HG03060 (cell line): Measurements from ENCODE around the gene MAGEB2.
"Not testable (repeated sequence)": the region's sequence is repeated elsewhere in the genome, so short reads cannot be mapped to it uniquely, and the experiment has no call there.

Source experiments
- ATAC-seq: cut with Tn5 transposase; IDR thresholded peaks from one replicate; pipeline ENCODE4 v1.9.1; 2021; ENCODE audit warnings: low read depth, moderate number of reproducible peaks; ENCODE audit not compliant: unreplicated experiment

The MAGEB2 gene, protein sequence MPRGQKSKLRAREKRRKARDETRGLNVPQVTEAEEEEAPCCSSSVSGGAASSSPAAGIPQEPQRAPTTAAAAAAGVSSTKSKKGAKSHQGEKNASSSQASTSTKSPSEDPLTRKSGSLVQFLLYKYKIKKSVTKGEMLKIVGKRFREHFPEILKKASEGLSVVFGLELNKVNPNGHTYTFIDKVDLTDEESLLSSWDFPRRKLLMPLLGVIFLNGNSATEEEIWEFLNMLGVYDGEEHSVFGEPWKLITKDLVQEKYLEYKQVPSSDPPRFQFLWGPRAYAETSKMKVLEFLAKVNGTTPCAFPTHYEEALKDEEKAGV

DNA sequence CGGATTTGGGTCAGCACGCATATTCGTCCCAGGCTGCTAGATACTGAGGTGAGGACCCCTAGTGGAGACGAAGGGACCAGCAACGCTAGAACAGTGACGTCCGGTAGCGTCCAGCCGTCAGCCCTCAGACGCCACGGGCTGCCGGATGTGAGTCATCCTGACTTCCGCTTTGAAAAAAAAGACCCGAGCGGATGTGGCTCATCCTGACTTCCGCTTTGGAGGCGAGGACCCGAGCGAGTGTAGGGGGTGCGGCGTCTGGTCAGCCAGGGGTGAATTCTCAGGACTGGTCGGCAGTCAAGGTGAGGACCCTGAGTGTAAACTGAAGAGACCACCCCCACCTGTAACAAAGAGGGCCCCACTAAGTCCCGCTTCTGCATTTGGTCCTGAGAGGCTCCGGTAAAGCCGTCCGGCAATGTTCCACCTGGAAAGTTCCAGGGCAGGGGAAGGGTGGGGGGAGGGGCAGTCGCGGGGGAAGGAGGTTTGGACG is at the start of gene MAGEB2:
MAGEB2 (plus strand) TSS at position 207 of the 487 bp plus-strand sequence. CDS start 3,018 bp downstream, outside the sequence.
- no peak for ATAC-seq

DNA sequence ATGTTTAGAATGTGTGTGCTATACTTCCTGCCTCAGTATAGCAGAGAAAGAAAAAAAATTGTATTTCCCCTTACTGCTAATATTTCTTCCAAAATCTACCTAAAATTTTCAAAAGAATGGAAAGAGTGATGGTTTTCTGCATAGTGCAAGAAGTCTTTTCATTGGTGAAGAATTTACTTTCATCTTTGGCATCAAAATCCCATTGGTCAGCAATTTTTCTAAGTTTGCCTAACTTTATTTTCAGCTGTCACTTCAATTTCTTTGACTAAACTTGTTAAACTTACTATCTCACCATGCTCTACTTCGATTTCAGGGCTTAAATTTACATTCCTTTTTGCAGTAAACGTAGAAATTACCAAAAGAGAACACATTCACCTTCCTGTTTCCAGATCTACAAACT is 44.5 kb upstream of the MAGEB2 start:
- no peak for ATAC-seq

DNA sequence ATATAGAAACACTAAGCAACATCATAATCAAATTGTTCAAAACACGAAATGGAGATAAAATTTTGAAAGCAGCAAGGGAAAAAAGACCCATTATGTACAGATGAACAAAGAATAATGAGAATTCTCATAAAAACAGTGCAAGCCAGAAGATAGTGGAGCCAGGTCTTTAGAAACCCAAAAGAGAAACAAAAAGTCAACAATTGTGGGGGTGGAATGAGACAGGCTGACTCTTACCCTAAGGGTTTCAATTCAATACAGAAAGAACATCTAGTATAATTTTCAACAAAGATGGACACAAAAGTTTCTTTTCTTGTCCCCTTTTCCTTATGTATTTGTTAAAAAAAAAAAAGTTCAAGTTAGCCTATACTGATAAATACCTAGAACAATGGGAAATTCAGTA is 34.0 kb upstream of the MAGEB2 start:
- ATAC-seq = no peak

DNA sequence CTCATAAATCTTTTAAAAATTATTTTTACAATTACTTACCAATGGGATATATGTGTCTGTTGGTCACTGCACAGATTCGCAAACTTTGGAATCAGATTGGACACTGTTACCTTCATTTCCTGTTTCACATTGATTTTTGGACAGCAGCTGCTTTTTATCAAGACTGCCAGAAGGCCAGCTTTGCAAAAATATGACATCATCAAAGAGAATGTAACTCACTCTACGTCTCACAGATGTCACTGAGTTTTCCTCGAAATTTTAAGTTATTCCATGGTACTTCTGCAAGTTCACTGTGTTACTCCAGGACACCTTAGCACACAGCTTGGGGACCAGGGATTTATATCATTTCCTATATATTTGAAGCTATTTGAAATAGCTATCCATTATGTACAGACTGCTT is 31.8 kb upstream of the MAGEB2 start:
- no peak for ATAC-seq

DNA sequence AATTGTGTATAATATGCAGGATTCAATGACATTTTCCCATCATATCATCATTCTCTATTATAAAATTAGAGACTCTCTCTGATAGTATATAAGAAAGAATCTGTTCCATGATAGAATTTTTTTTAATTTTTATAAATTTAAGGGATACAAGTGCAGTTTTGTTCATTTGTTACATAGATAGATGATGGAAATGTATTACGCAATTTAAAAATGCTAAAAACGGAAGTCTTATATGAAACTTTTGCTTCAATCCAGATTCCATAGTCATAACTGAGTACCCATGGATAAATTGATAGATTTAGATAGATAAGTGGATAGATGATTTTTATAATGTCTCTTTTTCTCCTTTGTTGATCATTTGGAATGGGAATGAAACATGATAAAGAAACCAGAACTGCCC is 24.9 kb upstream of the MAGEB2 start:
- no peak for ATAC-seq

DNA sequence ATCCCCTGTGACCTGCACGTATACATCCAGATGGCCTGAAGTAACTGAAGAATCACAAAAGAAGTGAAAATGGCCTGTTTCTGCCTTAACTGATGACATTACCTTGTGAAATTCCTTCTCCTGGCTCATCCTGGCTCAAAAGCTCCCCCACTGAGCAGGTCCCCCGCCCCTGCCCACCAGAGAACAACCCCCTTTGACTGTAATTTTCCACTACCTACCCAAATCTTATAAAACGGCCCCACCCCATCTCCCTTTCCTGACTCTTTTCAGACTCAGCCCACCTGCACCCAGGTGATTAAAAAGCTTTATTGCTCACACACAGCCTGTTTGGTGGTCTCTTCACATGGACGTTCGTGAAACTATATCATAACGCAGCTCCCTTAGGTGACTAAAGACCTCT is 21.5 kb upstream of the MAGEB2 start:
- not testable (repeated sequence) for ATAC-seq

DNA sequence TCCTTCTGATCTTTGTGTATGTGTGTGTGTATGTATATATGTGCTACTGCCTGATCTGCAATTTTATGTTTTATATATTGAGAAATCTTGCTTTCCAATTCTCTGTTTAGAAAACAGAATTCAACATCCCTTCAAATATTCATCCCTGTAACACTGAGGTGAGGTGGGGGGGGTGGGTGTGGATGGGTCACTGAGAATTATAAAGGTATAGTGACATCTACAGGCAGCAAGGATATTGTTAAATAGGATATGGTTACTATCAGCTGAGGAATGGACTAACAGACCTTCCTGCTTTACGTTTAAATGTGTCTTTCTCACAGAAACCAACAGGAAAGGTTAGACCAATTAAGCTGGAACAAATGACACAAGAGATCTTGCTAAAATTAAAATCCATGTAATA is 19.0 kb upstream of the MAGEB2 start:
- no peak for ATAC-seq

DNA sequence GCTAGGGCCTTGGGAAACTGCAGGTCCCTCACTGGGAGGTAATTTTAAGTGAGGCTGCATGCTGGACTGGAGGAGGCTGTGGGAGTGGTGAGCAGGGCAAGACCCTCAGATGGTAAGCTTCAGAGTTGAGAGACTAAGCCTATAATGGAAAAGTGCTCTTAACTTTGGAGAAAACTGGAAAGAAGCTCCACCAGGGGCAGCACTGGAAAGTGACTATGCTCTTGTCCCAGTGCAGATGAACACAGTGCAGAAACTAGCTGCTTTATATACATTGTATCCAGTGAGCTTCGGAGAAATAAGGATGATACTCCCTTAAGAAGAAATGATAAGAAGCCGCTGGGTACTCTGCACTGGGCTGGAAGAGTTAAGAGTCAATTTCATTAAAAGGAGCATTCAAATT is 3.2 kb upstream of the MAGEB2 start:
- ATAC-seq = no peak

DNA sequence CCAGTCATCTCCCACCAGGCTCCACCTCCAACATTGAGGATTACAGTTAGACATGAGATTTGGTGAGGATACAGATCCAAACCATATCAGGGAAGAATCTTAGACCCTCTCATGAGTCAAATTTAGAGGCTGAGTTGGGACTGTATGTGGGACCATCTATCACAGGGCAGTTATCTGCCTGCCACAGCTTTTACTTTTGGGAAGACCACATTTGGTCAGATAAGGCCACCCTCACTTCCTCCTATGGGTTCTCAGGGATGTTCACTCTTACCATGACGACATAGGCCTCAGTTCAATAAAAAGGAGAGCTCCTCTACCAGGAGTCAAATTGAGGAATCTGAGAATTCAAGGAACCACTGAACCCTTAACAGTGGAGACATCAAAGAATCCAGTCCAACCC is 2.1 kb downstream of the MAGEB2 start:
- no peak for ATAC-seq

DNA sequence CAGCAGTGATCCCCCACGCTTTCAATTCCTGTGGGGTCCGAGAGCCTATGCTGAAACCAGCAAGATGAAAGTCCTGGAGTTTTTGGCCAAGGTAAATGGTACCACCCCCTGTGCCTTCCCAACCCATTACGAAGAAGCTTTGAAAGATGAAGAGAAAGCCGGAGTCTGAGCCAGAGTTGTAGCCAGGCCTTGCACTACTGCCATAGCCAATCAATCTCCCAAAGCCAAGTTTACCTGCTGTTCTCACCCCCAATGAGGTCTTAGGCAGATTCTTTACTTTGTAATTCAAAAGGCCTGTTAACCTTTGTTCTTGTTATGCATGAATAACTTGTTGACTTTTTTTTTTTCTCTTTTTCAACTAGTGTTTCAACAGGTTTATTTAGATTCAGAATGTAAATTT is 4.0 kb downstream of the MAGEB2 start:
- no peak for ATAC-seq

DNA sequence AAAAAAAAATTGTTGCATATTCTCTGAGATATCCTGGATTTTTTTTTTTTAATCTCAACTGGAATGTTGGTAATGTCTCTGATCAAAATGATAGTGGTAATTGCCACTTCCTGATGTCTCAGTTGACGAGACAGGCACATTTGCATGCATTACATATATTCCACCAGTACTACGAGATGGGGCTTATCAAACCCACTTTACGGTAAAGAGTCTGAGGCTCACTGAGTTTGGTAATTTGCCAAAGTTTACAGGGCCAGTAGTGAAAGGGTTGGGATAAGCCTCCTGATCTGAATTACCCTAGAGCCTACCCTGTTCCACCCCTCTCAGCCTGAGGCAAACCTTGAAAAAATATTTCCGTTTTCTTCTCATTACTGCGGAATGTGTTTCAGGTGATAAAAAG is 5.3 kb downstream of the MAGEB2 start:
- no peak for ATAC-seq

DNA sequence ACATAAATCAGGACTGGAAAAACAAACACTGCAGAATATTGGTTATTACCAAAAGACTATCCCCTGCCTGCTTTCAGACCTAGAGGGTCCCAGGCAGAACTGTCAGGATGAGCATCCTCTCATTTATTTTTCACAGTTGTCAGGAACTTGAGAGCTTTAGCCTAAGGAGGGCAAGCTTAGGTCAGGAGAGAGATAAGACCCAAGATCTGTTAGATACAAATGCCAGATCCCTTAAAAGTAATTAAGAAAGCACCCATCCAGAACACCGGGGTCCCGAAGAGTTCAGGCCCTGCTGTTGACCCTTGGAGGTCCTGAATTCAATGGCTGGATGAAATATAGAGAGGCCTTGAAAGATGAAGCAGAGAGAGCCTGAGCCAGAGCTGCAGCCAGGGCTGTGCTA is 9.2 kb downstream of the MAGEB2 start:
- ATAC-seq = no peak

DNA sequence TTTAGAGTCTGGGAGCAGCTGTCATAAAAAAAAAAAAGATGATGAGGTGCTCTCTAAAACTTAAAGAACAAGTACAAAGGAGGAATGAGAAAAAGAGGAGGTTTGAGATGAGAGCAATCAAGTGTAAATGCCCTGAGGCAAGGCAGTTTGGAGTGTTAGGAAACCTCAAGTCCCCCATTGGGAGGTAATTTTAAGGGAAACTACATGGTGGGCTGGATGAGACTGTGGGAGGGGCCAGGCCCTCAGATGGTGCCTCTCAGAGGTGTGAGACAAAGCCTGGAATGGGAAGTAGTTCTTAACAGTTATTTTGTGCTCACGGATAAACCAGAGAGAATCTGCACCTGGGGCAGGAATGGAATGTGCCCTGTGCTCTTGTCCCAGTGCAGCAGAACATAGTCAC is 13.2 kb downstream of the MAGEB2 start:
- no peak for ATAC-seq

DNA sequence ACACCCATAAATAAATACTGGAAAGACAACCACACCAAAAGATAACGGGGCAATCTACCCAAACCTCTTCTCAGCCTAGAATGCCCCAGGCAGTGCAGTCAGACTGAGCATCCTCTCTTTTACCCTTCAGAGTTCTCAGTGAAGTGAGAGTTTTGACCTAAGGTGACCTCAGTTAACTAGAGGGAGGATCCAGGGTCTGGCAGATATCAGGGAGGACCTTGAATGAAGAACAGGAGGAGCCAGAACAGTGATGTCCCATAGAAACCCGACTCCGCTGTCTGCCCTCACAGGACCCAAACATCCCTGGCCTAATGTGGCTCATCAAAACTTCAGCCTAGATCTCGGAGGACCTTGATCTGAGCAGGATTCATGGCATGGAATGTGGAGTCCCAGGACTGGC is 15.0 kb downstream of the MAGEB2 start, which contains the start of gene MAGEB3:
MAGEB3 (plus strand) TSS at position 263 of the 400 bp plus-strand sequence. CDS start 5,268 bp downstream, outside the sequence.
- ATAC-seq = no peak

DNA sequence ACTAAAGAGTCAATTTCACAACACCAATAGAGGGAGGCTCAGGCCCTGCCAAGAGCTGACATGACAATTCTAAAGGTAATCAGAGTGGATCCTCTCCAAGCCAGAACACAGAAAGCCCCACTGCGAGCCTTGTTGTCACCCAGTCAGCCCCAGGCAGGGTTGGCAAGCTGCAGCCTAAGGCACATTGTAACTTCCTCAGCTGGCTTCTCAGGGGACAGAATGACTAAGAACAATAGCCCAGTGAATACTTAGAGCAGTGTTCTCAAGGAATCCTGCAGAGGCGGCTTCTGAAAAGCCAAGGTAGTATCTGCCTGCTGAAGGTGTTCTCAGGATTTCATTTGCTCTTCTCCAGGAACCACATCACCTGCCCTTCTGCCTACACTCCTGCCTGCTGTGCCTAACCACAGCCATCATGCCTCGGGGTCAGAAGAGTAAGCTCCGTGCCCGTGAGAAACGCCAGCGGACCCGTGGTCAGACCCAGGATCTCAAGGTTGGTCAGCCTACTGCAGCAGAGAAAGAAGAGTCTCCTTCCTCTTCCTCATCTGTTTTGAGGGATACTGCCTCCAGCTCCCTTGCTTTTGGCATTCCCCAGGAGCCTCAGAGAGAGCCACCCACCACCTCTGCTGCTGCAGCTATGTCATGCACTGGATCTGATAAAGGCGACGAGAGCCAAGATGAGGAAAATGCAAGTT is 26.5 kb downstream of the MAGEB2 start, which contains the start of gene MAGEB4:
MAGEB4 (plus strand) TSS at position 277 of the 692 bp plus-strand sequence; CDS start at position 413, 136 bp downstream.
- no peak for ATAC-seq

DNA sequence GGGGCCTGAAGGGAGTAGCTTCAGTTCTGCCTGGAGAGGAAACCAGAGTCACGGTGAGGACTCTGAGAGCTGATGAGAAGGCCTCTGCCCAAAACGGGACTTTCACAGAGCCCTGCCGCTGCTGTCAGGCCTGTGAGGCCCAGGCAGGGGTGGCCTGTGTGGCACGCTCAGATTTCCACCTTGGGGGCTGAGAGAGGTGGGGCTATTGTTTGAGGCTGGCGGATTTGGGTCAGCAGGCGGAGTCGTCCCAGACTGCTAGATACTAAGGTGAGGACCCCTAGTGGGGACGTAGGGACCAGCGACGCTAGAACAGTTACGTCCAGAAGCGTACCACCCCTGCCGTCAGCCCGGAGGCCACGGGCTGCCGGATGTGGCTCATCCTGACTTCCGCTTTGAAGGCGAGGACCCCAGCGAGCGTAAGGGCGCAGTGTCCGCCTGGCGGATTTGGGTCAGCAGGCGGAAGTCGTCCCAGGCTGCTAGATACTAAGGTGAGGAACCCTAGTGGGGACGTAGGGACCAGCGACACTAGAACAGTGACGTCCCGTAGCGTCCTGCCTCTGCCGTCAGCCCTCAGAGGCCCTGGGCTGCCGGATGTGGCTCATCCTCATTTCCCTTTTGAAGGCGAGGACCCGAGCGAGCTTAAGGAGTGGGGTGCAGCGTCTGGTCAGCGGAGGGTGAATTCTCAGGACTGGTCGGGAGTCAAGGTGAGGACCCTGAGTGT is 31.6 kb downstream of the MAGEB2 start, which contains the start of gene MAGEB1:
MAGEB1 (plus strand) TSS at position 378 of the 721 bp plus-strand sequence. CDS start 3,348 bp downstream, outside the sequence.
- ATAC-seq = no peak

DNA sequence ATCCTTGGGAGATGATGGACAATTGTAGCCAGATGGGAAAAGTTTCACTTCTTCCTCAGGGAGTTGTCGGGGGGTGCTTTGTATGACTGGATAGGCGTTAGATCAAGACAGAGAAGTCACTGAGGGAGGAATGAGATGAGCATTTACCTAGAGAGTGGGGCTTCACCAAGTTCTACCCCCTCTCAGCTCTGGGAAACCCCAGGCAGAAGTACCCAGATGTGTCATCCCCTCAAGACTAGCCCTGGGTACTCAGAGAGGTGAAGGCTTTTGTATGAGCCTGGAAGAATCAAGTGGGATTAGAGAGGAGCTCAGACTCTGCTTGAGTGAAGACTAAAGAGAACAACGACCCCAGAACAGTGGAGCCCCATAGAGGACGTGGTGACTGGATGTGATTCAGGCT is 33.5 kb downstream of the MAGEB2 start:
- ATAC-seq = no peak

DNA sequence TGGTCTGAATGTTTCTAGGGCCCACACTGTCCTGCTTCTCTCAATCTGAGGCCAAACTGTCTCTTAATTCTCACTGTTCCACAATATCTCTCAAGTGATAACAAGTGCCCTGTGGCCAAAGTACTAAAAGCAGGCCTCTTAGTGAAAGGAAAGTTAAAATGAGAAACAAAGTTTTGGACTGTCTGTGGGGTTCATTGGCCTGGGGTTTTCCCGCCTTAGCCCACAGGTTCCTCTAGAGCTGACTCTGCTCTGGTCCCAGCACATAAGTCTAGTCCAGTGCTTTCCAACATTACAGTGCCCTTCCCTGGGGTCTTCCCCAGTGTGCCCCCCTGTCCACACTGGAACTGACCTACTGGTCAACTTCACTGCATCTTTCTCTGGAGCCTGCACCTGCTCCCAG is 37.9 kb downstream of the MAGEB2 start:
- ATAC-seq = no peak

DNA sequence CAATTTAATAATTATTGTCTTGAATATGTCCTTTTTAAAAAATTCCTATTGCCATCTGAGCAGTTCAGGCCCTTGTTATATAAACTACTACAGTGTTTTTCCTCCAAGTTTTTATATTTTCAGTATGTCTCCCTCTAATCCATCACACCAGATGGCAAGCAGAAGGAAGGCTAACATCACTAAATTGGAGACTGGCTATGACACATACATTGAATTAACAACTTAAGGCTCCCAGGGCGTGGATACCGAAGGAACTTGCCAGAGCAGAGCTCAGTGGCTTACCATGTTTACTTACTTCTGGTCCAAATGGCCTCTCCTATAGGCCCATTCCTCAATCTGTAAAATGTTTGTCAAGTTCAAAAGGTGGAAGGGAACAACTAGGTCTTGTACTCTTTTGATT is 44.6 kb downstream of the MAGEB2 start:
- ATAC-seq = no peak

DNA sequence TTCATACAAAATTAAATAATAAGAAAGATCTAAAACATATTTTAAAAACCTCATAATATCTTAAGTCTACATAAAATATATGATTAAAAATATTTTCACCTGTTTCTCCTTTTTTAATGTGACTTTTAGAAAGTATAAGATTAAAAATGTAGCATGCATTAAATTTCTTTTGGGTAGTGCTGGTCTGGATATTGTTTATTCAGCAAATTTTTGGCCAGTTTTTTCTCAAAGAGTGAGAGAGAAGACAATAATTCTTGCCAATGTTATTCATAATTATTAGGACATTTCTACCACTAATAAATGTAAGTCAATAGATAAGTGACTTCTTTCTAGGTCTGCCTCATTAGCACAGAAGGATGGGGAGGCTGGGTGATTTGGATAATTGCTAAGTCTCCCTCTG is 45.6 kb downstream of the MAGEB2 start:
- ATAC-seq = no peak

DNA sequence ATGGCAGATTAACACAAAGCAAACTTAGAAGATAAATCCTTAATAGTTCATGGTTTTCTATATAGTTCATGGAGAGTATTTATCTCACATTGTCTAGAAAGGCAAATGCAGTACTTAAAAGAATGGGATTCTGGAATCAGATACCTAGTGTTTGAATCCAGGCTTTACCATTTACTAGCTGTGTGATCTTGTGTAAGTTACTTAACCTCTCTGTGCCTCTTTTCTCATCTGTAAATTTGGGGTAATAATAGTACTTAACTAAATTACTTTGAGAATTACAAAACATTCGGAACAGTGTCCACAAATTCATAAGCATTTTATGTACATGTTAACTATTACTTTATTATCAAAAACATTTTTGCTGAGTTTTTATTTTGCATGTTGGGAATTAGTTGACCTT is 47.4 kb downstream of the MAGEB2 start:
- ATAC-seq = no peak
